H1 (cell line): ENCODE measurements around the gene AGPAT4. TPM values are rescaled to one million over a fixed set of nuclear protein-coding genes. Genes with fewer than 3 reads are reported as not detected.

Experiments used
- CTCF ChIA-PET: fragments of 300-600 bp; sonication (Branson Sonifier 250); formaldehyde crosslinking; loops from one replicate; lab custom pipeline; 2021; ENCODE audit not compliant: partially characterized antibody; lab: Charles Lee
- POLR2A ChIA-PET: fragments of 300-600 bp; sonication (Branson Sonifier 250); formaldehyde crosslinking; loops from one replicate; lab custom pipeline; 2021; ENCODE audit warnings: inconsistent platforms; ENCODE audit not compliant: partially characterized antibody; lab: Charles Lee
- DNase-seq, 2 experiments: peaks; one replicate each; pipeline versions ENCODE4 v3.0.0 to v3.0.0-alpha.2; 2010 to 2022; ENCODE audit warnings: low spot score in 2 of 2, low read depth in 1 of 2, mixed read lengths in 1 of 2
- FAIRE-seq: peaks from 2 replicates; lab custom pipeline; 2011; peaks lifted over from hg19 to GRCh38; lab: Jason Lieb, UNC
- H2AFZ ChIP-seq: 2 replicates; pipeline ENCODE4 v1.8.1; 2012; ENCODE audit warnings: low read length, inconsistent platforms
- H2AK5ac ChIP-seq: 2 replicates; pipeline ENCODE4 v1.6.1; 2013; ENCODE audit warnings: low read depth, low read length
- H2BK120ac ChIP-seq: replicated peaks from 2 replicates; pipeline ENCODE3; 2013; ENCODE audit warnings: low read depth, low read length, inconsistent platforms
- H2BK12ac ChIP-seq: 2 replicates; pipeline ENCODE4 v1.6.1; 2013; ENCODE audit warnings: low read depth, low read length
- H2BK15ac ChIP-seq: 2 replicates; pipeline ENCODE4 v1.6.1; 2013; ENCODE audit warnings: low read length
- H2BK20ac ChIP-seq: 2 replicates; pipeline ENCODE4 v1.6.1; 2013; ENCODE audit warnings: low read length
- H2BK5ac ChIP-seq: 2 replicates; pipeline ENCODE4 v1.6.1; 2013; ENCODE audit warnings: low read depth, low read length
- H3K14ac ChIP-seq: 2 replicates; pipeline ENCODE4 v1.6.1; 2013; ENCODE audit warnings: inconsistent platforms; ENCODE audit not compliant: insufficient read length
- H3K18ac ChIP-seq: 2 replicates; pipeline ENCODE4 v1.6.1; 2013; ENCODE audit warnings: low read length; ENCODE audit errors: extremely low read depth
- H3K23ac ChIP-seq: 2 replicates; pipeline ENCODE4 v1.6.1; 2013; ENCODE audit warnings: inconsistent platforms; ENCODE audit not compliant: insufficient read length
- H3K23me2 ChIP-seq: 2 replicates; pipeline ENCODE4 v1.6.1; 2013; ENCODE audit warnings: low read depth, low read length
- H3K27ac ChIP-seq: 2 replicates; pipeline ENCODE4 v1.6.1; 2011; ENCODE audit warnings: low read depth, low read length, inconsistent platforms
- H3K27me3 ChIP-seq, 4 experiments: replicated peaks in 1 of 4; 1 replicate in 1 of 4; 2 replicates in 3 of 4; pipeline versions ENCODE4 v1.6.1 to v1.8.1; 2011 to 2013; ENCODE audit warnings: low read length in 3 of 4, mild to moderate bottlenecking in 3 of 4, inconsistent platforms in 2 of 4, mixed read lengths in 2 of 4, moderate library complexity in 1 of 4; ENCODE audit not compliant: control insufficient read depth in 3 of 4, insufficient read depth in 3 of 4; ENCODE audit errors: extremely low read depth in 1 of 4
- H3K36me3 ChIP-seq, 4 experiments: 2 replicates each; pipeline versions ENCODE4 v1.6.1 to v1.8.1; 2011 to 2013; ENCODE audit warnings: mild to moderate bottlenecking in 4 of 4, low read length in 3 of 4, moderate library complexity in 2 of 4, control low read depth in 1 of 4, inconsistent platforms in 1 of 4; ENCODE audit not compliant: insufficient read depth in 4 of 4, control insufficient read depth in 2 of 4
- H3K4ac ChIP-seq: replicated peaks from 2 replicates; pipeline ENCODE3; 2013; ENCODE audit warnings: low read length, low read depth, mixed read lengths, inconsistent platforms; ENCODE audit not compliant: insufficient read length
- H3K4me1 ChIP-seq, 4 experiments: replicated peaks in 1 of 4; 1 replicate in 1 of 4; 2 replicates in 3 of 4; pipeline versions ENCODE4 v1.6.1 to v1.8.1; 2011 to 2013; ENCODE audit warnings: low read length in 3 of 4, inconsistent platforms in 2 of 4, mixed read lengths in 1 of 4; ENCODE audit not compliant: insufficient read depth in 4 of 4, control insufficient read depth in 3 of 4
- H3K4me2 ChIP-seq, 2 experiments: 2 replicates each; pipeline versions ENCODE4 v1.6.1 to v1.8.1; 2011 to 2013; ENCODE audit warnings: low read depth in 2 of 2, low read length in 2 of 2, control low read depth in 1 of 2, inconsistent platforms in 1 of 2, mild to moderate bottlenecking in 1 of 2; ENCODE audit not compliant: insufficient read depth in 1 of 2
- H3K4me3 ChIP-seq, 4 experiments: fragments of 200-600, 300-600 bp in 1 of 4; sonication (generic), shearing (Covaris generic), sonication (Bioruptor Twin) in 1 of 4; 2 replicates each; pipeline versions ENCODE4 v1.5.1 to v1.8.1; 2011 to 2016; ENCODE audit warnings: low read length in 4 of 4, low read depth in 3 of 4, control low read depth in 2 of 4, inconsistent platforms in 2 of 4, mild to moderate bottlenecking in 2 of 4, mixed read lengths in 1 of 4, moderate library complexity in 1 of 4; ENCODE audit not compliant: insufficient read depth in 2 of 4; ENCODE audit errors: extremely low read depth in 1 of 4
- H3K56ac ChIP-seq: replicated peaks from 2 replicates; pipeline ENCODE3; 2013; ENCODE audit warnings: low read depth, mild to moderate bottlenecking, mixed read lengths, low read length, inconsistent platforms; ENCODE audit not compliant: insufficient read length
- H3K79me1 ChIP-seq: 2 replicates; pipeline ENCODE4 v1.6.1; 2013; ENCODE audit warnings: low read depth, low read length, control low read depth
- H3K79me2 ChIP-seq, 2 experiments: 2 replicates each; pipeline versions ENCODE4 v1.6.1 to v1.8.1; 2012 to 2013; ENCODE audit warnings: low read length in 2 of 2, mild to moderate bottlenecking in 2 of 2, inconsistent platforms in 1 of 2; ENCODE audit not compliant: insufficient read depth in 2 of 2, control insufficient read depth in 1 of 2
- H3K9ac ChIP-seq, 4 experiments: replicated peaks in 1 of 4; 1 replicate in 1 of 4; 2 replicates in 3 of 4; pipeline versions ENCODE4 v1.6.1 to v1.8.1; 2011 to 2013; ENCODE audit warnings: low read depth in 3 of 4, low read length in 3 of 4, control low read depth in 2 of 4, mild to moderate bottlenecking in 2 of 4, moderate library complexity in 2 of 4, inconsistent platforms in 1 of 4; ENCODE audit errors: extremely low read depth in 1 of 4
- H3K9me3 ChIP-seq, 2 experiments: 2 replicates each; pipeline versions ENCODE4 v1.6.1 to v1.8.1; 2012 to 2013; ENCODE audit warnings: mild to moderate bottlenecking in 2 of 2, moderate library complexity in 2 of 2, control low read depth in 1 of 2, inconsistent platforms in 1 of 2, low read depth in 1 of 2, low read length in 1 of 2, mixed read lengths in 1 of 2; ENCODE audit not compliant: insufficient read depth in 2 of 2
- H4K20me1 ChIP-seq, 2 experiments: replicated peaks in 1 of 2; 2 replicates each; pipeline versions ENCODE3 to v1.8.1; 2011 to 2013; ENCODE audit warnings: inconsistent platforms in 2 of 2, low read length in 2 of 2, mild to moderate bottlenecking in 1 of 2; ENCODE audit not compliant: insufficient read depth in 2 of 2, control insufficient read depth in 1 of 2
- H4K5ac ChIP-seq: 2 replicates; pipeline ENCODE4 v1.6.1; 2013; ENCODE audit warnings: low read length, low read depth, mixed read lengths, inconsistent platforms; ENCODE audit not compliant: insufficient read length
- H4K8ac ChIP-seq: 2 replicates; pipeline ENCODE4 v1.8.0; 2013; ENCODE audit warnings: mild to moderate bottlenecking, moderate library complexity, low read length, inconsistent platforms; ENCODE audit not compliant: insufficient read depth; ENCODE audit errors: extremely low read depth
- H4K91ac ChIP-seq: replicated peaks from 2 replicates; pipeline ENCODE3; 2013; ENCODE audit warnings: low read length, mixed read lengths, inconsistent platforms; ENCODE audit not compliant: insufficient read length
- BACH1 ChIP-seq: IDR thresholded peaks from 2 replicates; pipeline ENCODE4 v1.6.1; 2012; ENCODE audit warnings: low read length, improper control_type of control experiment
- BCL11A ChIP-seq, 2 experiments: IDR thresholded peaks; one replicate each; pipeline ENCODE4 v1.6.1; 2011; ENCODE audit warnings: low read depth in 2 of 2, low read length in 2 of 2, mild to moderate bottlenecking in 2 of 2
- BRCA1 ChIP-seq: IDR thresholded peaks from 2 replicates; pipeline ENCODE4 v1.6.1; 2012; ENCODE audit warnings: low read depth, low read length, improper control_type of control experiment
- EZH2 ChIP-seq: fragments of 200-600 bp; sonication (generic); IDR thresholded peaks from 2 replicates; pipeline ENCODE4 v1.7.1; 2012; ENCODE audit warnings: low read depth, mild to moderate bottlenecking, moderate library complexity, low read length, inconsistent platforms; ENCODE audit not compliant: severe bottlenecking
- GTF2F1 ChIP-seq: IDR thresholded peaks from 2 replicates; pipeline ENCODE4 v1.6.1; 2012; ENCODE audit warnings: low read depth, low read length, improper control_type of control experiment, borderline replicate concordance
- NRF1 ChIP-seq: IDR thresholded peaks from 2 replicates; pipeline ENCODE4 v1.6.1; 2011; ENCODE audit warnings: mild to moderate bottlenecking, low read depth, low read length, improper control_type of control experiment
- PHF8 ChIP-seq: fragments of 200-600 bp; sonication (generic); conservative IDR thresholded peaks from 2 replicates; pipeline ENCODE4 v1.7.1; 2012; ENCODE audit warnings: low read depth, mild to moderate bottlenecking, inconsistent platforms, low read length, moderate library complexity
- SIN3A ChIP-seq, 2 experiments: IDR thresholded peaks in 1 of 2; conservative IDR thresholded peaks in 1 of 2; 2 replicates each; pipeline ENCODE4 v1.6.1; 2011 to 2012; ENCODE audit warnings: low read length in 2 of 2, improper control_type of control experiment in 1 of 2, low read depth in 1 of 2, mild to moderate bottlenecking in 1 of 2
- SIRT6 ChIP-seq: IDR thresholded peaks from one replicate; pipeline ENCODE4 v1.7.1; 2012; ENCODE audit warnings: low read length, inconsistent platforms
- SIX5 ChIP-seq: IDR thresholded peaks from 2 replicates; pipeline ENCODE4 v1.6.1; 2011; ENCODE audit warnings: mild to moderate bottlenecking, low read depth, low read length
- WGBS, 2 experiments: shearing (Covaris generic) in 1 of 2; methylation state at CpG; one replicate each; pipeline versions ENCODE4 v1.1.6 to v1.1.7; 2013 to 2015; ENCODE audit warnings: low lambda C conversion rate in 2 of 2, mixed read lengths in 2 of 2, inconsistent platforms in 1 of 2, low coverage in 1 of 2, missing lambda C conversion rate in 1 of 2; ENCODE audit not compliant: insufficient replicate concordance in 2 of 2, insufficient coverage in 1 of 2, insufficient read length in 1 of 2; ENCODE audit errors: extremely low coverage in 1 of 2, missing lambda C conversion rate in 1 of 2; 5-methylcytosine and 5-hydroxymethylcytosine counted together
- polyA plus RNA-seq, 7 experiments: library from polyadenylated mRNA; depleted of rRNA in 3 of 7; stranded (reverse) in 5 of 7; unstranded in 2 of 7; fragments of >200 nt in 5 of 7; fragments of 200-250 nt in 2 of 7; gene quantifications; 1 replicate in 5 of 7; 2 replicates in 1 of 7; 4 replicates in 1 of 7; pipeline versions ENCODE4 v1.2.1 to v1.2.3, GENCODE V29; 2011 to 2013; ENCODE audit warnings: missing spikeins in 2 of 7, mixed read lengths in 2 of 7
- total RNA-seq: library from RNA; stranded (reverse); fragmentation: NEBNext Ultra II Directional; extraction: Animal tissue kit (Norgen Biotek cat#: 25700); gene quantifications from 2 replicates; pipeline ENCODE4 v1.2.1, GENCODE V29; 2021
- TF ChIP-seq, protein P1 (sequence below): IDR thresholded peaks from 2 replicates; pipeline ENCODE4 v1.6.1; 2012; ENCODE audit warnings: inconsistent platforms
- TF ChIP-seq, protein P2 (sequence below): IDR thresholded peaks from 2 replicates; pipeline ENCODE4 v1.6.1; 2012; ENCODE audit warnings: inconsistent platforms

AGPAT4 gene
- total and polyA plus RNA-seq, 2 of the 8 experiments (the other 6 are each of a cell fraction or from before 2014, with no cell fraction given) = 13.5 to 23.8 TPM

DNA sequence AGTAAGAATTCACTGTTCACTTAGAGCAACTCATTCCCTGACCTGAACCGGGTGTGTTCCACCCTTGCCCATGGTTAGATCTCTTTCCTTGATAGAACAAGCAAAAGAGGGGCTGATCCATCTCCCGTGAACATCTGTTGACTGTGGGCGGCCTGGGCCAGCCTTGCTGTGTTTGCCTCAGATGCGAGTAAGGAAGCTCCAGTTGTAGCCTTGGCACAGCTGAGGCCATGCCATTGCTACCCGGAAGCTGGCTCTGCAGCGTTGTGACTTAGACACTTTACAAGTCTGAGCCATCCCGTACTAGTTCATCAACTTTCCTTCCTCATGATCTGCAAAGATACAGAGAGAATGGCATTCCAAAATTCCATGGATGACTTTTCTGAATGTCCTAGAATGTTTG is 143.3 kb downstream of the AGPAT4 start:
- H3K4me3 ChIP-seq = no peak overlapping the region
- H3K23me2 ChIP-seq = no peaks in the 10 kb centered on the region
- DNase-seq (no peak), FAIRE-seq (no peak)
- peaks cover 0 to 55% (median 21%) of the 10 kb centered on the region in 4 experiments; a peak in 5 of 8 replicates for H3K36me3 ChIP-seq
- H4K5ac ChIP-seq = no peak overlapping the region
- H3K23ac ChIP-seq = no peak overlapping the region
- no peak overlapping the region for H3K4ac ChIP-seq
- no peak overlapping the region for H2BK12ac ChIP-seq
- no peaks in the 10 kb centered on the region for H3K79me2 ChIP-seq
- H2AK5ac ChIP-seq = no peak overlapping the region
- ChIA-PET CTCF (interaction anchor here (0.5 to 2.3 kb wide), 3 partner anchors 15 to 578 kb away, joined by 3 to 5 read pairs (median 3); no protein-coding TSS in a partner anchor), POLR2A (no interaction called here)
- H2BK120ac ChIP-seq = no peak overlapping the region
- H3K14ac ChIP-seq = no peak overlapping the region
- H3K4me1 ChIP-seq = no peaks in the 10 kb centered on the region
- H2BK15ac ChIP-seq = no peak overlapping the region
- H4K20me1 ChIP-seq = peaks cover 0 to 2% of the 10 kb centered on the region in 2 experiments
- no peaks in the 10 kb centered on the region for H3K27me3 ChIP-seq
- no peak overlapping the region for H3K18ac ChIP-seq
- no peak overlapping the region for H4K8ac ChIP-seq
- no peak overlapping the region for H3K27ac ChIP-seq
- H4K91ac ChIP-seq = no peak overlapping the region
- H2BK5ac ChIP-seq = no peak overlapping the region
- 93% methylated on average over 7 of the region's 7 CpGs; no CpG with 5 or more reads in 1 of the 2 experiments for WGBS, 2 experiments
- no peak overlapping the region for H3K4me2 ChIP-seq
- no peak overlapping the region for H3K9ac ChIP-seq
- H3K56ac ChIP-seq = no peak overlapping the region
- no peaks in the 10 kb centered on the region; the same call in 1 of the 2 replicates for H3K79me1 ChIP-seq
- peaks cover 28 to 32% of the 10 kb centered on the region in 2 experiments for H3K9me3 ChIP-seq
- no peak overlapping the region for H2BK20ac ChIP-seq
- H2AFZ ChIP-seq = no peak overlapping the region
- TF ChIP-seq BACH1 = no peak
- no peak for TF ChIP-seq NRF1
- TF ChIP-seq GTF2F1 = no peak
- TF ChIP-seq SIRT6 = no peak
- no peak for TF ChIP-seq SIN3A (conservative IDR thresholded peaks at IDR 0.05 in 1 of 2, IDR thresholded peaks at IDR 0.05 in 1 of 2; ENCODE audit: low read depth in 1 of 2, low read length in 2 of 2)
- no peak for TF ChIP-seq BRCA1
- no peak for TF ChIP-seq SIX5
- no peak for TF ChIP-seq EZH2
- no peak for TF ChIP-seq BCL11A (IDR thresholded peaks at IDR 0.05; ENCODE audit: low read depth in 2 of 2, low read length in 2 of 2)
- TF ChIP-seq, protein P1, sequence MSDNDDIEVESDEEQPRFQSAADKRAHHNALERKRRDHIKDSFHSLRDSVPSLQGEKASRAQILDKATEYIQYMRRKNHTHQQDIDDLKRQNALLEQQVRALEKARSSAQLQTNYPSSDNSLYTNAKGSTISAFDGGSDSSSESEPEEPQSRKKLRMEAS = no peak
- TF ChIP-seq, protein P2, sequence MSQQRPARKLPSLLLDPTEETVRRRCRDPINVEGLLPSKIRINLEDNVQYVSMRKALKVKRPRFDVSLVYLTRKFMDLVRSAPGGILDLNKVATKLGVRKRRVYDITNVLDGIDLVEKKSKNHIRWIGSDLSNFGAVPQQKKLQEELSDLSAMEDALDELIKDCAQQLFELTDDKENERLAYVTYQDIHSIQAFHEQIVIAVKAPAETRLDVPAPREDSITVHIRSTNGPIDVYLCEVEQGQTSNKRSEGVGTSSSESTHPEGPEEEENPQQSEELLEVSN = no peak
- no peak for TF ChIP-seq PHF8
